ENCODE data around the gene RHEBL1.

Gene RHEBL1

GRCh38 chr12:49051373-49051764, 18.4 kb downstream of the RHEBL1 start:
- DNase-seq = no peak
- WGBS = 97% methylated on average over 18 of the region's 18 CpGs
- Histone ChIP-seq H3K4me2 (ENCODE audit: low read length, poor library complexity, severe bottlenecking) (no peak overlapping the region), H3K14ac (ENCODE audit: low read length in 2 of 2) (no peak overlapping the region), H3K4me1 (ENCODE audit: control insufficient read depth, insufficient read depth, low read depth, low read length) (peaks cover 41% of the 10 kb centered on the region), H2BK5ac (ENCODE audit: low read depth, low read length, poor library complexity, severe bottlenecking) (no peak overlapping the region), H2BK12ac (ENCODE audit: low read length in 2 of 2) (no peak overlapping the region), H2BK15ac (ENCODE audit: low read depth, poor library complexity, severe bottlenecking) (no peak overlapping the region), H3K4ac (ENCODE audit: low read depth in 1 of 2, low read length in 2 of 2) (no peak overlapping the region), H3K23ac (ENCODE audit: low read length in 2 of 2) (no peak overlapping the region), H3K36me3 (ENCODE audit: control insufficient read depth in 1 of 2, insufficient read depth in 2 of 2, low read depth in 1 of 2, low read length in 2 of 2) (peaks cover 77 to 91% of the 10 kb centered on the region in 2 experiments), H3K79me1 (replicated peaks; ENCODE audit: low read length, poor library complexity, severe bottlenecking) (peaks cover 39% of the 10 kb centered on the region), H2BK120ac (ENCODE audit: low read depth, low read length) (no peak overlapping the region), H4K91ac (ENCODE audit: low read length) (no peak overlapping the region), H2AFZ (ENCODE audit: low read depth, low read length) (no peak overlapping the region), H3K18ac (ENCODE audit: low read depth in 1 of 2, low read length in 2 of 2) (no peak overlapping the region), H3K9me3 (ENCODE audit: control insufficient read depth, low read length) (no peaks in the 10 kb centered on the region), H3K9ac (ENCODE audit: low read length) (no peak overlapping the region), H3K27me3 (ENCODE audit: control insufficient read depth in 1 of 2, insufficient read depth in 1 of 2, low read length in 2 of 2) (no peaks in the 10 kb centered on the region), H3K4me3 (ENCODE audit: insufficient read depth in 1 of 2, low read depth in 1 of 2, low read length in 2 of 2) (no peak overlapping the region), H3K27ac (ENCODE audit: low read length, poor library complexity, severe bottlenecking) (no peak overlapping the region), H4K8ac (ENCODE audit: low read length) (no peak overlapping the region), H2AK5ac (ENCODE audit: low read length, severe bottlenecking) (no peak overlapping the region)

- Histone ChIP-seq H3K27me3 (ENCODE audit: control insufficient read depth in 1 of 2, insufficient read depth in 1 of 2, low read length in 2 of 2) (no peaks in the 10 kb centered on the region), H3K9ac (ENCODE audit: low read length) (no peak overlapping the region), H3K4ac (ENCODE audit: low read depth in 1 of 2, low read length in 2 of 2) (no peak overlapping the region), H3K79me1 (replicated peaks; ENCODE audit: low read length, poor library complexity, severe bottlenecking) (peaks cover 45% of the 10 kb centered on the region), H4K91ac (ENCODE audit: low read length) (no peak overlapping the region), H2BK120ac (ENCODE audit: low read depth, low read length) (no peak overlapping the region), H2BK5ac (ENCODE audit: low read depth, low read length, poor library complexity, severe bottlenecking) (no peak overlapping the region), H3K18ac (ENCODE audit: low read depth in 1 of 2, low read length in 2 of 2) (no peak overlapping the region), H3K14ac (ENCODE audit: low read length in 2 of 2) (no peak overlapping the region), H3K23ac (ENCODE audit: low read length in 2 of 2) (no peak overlapping the region), H2BK12ac (ENCODE audit: low read length in 2 of 2) (no peak overlapping the region), H3K4me3 (ENCODE audit: insufficient read depth in 1 of 2, low read depth in 1 of 2, low read length in 2 of 2) (no peak overlapping the region), H3K36me3 (ENCODE audit: control insufficient read depth in 1 of 2, insufficient read depth in 2 of 2, low read depth in 1 of 2, low read length in 2 of 2) (peaks cover 84 to 97% of the 10 kb centered on the region in 2 experiments), H3K4me1 (ENCODE audit: control insufficient read depth, insufficient read depth, low read depth, low read length) (peaks cover 38% of the 10 kb centered on the region), H3K27ac (ENCODE audit: low read length, poor library complexity, severe bottlenecking) (no peak overlapping the region), H3K9me3 (ENCODE audit: control insufficient read depth, low read length) (no peaks in the 10 kb centered on the region), H4K8ac (ENCODE audit: low read length) (no peak overlapping the region), H2BK15ac (ENCODE audit: low read depth, poor library complexity, severe bottlenecking) (peak overlapping the region; percentile 5), H2AFZ (ENCODE audit: low read depth, low read length) (no peak overlapping the region), H3K4me2 (ENCODE audit: low read length, poor library complexity, severe bottlenecking) (no peak overlapping the region), H2AK5ac (ENCODE audit: low read length, severe bottlenecking) (peak overlapping the region; percentile 10)
- DNase-seq = no peak
- 98% methylated on average over 13 of the region's 13 CpGs for WGBS
These were observed 19.0 kb downstream of the RHEBL1 start for GRCh38 chr12:49050507-49051372.

- DNase-seq = peak; percentile 79
- no peaks in the 10 kb centered on the region for H3K27me3 ChIP-seq (ENCODE audit: control insufficient read depth in 1 of 2, insufficient read depth in 1 of 2, low read length in 2 of 2)
- H3K23ac ChIP-seq (ENCODE audit: low read length in 2 of 2) = no peak overlapping the region
- H2AK5ac ChIP-seq (ENCODE audit: low read length, severe bottlenecking) = peak overlapping the region; percentile 10
- H3K18ac ChIP-seq (ENCODE audit: low read depth in 1 of 2, low read length in 2 of 2) = peak overlapping the region in 1 of 2 experiments; percentile 19
- WGBS = 55% methylated on average over 20 of the region's 20 CpGs
- no peak overlapping the region for H3K14ac ChIP-seq (ENCODE audit: low read length in 2 of 2)
- peak overlapping the region; percentile 27 for H2BK120ac ChIP-seq (ENCODE audit: low read depth, low read length)
- H3K4ac ChIP-seq (ENCODE audit: low read depth in 1 of 2, low read length in 2 of 2) = no peak overlapping the region
- H3K27ac ChIP-seq (ENCODE audit: low read length, poor library complexity, severe bottlenecking) = peak overlapping the region; percentile 86
- no peaks in the 10 kb centered on the region for H3K9me3 ChIP-seq (ENCODE audit: control insufficient read depth, low read length)
- H3K36me3 ChIP-seq (ENCODE audit: control insufficient read depth in 1 of 2, insufficient read depth in 2 of 2, low read depth in 1 of 2, low read length in 2 of 2) = peaks cover 91 to 98% of the 10 kb centered on the region in 2 experiments
- peak overlapping the region; percentile 39 for H3K9ac ChIP-seq (ENCODE audit: low read length)
- no peak overlapping the region for H2BK5ac ChIP-seq (ENCODE audit: low read depth, low read length, poor library complexity, severe bottlenecking)
- H3K79me1 ChIP-seq (replicated peaks; ENCODE audit: low read length, poor library complexity, severe bottlenecking) = peaks cover 47% of the 10 kb centered on the region
- H2BK12ac ChIP-seq (ENCODE audit: low read length in 2 of 2) = peak overlapping the region in 1 of 2 experiments; percentile 18
- peak overlapping the region; percentile 46 for H3K4me2 ChIP-seq (ENCODE audit: low read length, poor library complexity, severe bottlenecking)
- peaks cover 33% of the 10 kb centered on the region for H3K4me1 ChIP-seq (ENCODE audit: control insufficient read depth, insufficient read depth, low read depth, low read length)
- H3K4me3 ChIP-seq (ENCODE audit: insufficient read depth in 1 of 2, low read depth in 1 of 2, low read length in 2 of 2) = no peak overlapping the region
- H2AFZ ChIP-seq (ENCODE audit: low read depth, low read length) = no peak overlapping the region
- H4K8ac ChIP-seq (ENCODE audit: low read length) = peak overlapping the region; percentile 55
- H2BK15ac ChIP-seq (ENCODE audit: low read depth, poor library complexity, severe bottlenecking) = no peak overlapping the region
- H4K91ac ChIP-seq (ENCODE audit: low read length) = peak overlapping the region; percentile 47
These were observed 20.1 kb downstream of the RHEBL1 start for GRCh38 chr12:49049566-49050224.

- Histone ChIP-seq H3K27ac (ENCODE audit: low read length, poor library complexity, severe bottlenecking) (peak overlapping the region; percentile 86), H3K4me2 (ENCODE audit: low read length, poor library complexity, severe bottlenecking) (no peak overlapping the region), H3K9ac (ENCODE audit: low read length) (no peak overlapping the region), H2BK15ac (ENCODE audit: low read depth, poor library complexity, severe bottlenecking) (no peak overlapping the region), H2AFZ (ENCODE audit: low read depth, low read length) (no peak overlapping the region), H3K27me3 (ENCODE audit: control insufficient read depth in 1 of 2, insufficient read depth in 1 of 2, low read length in 2 of 2) (no peaks in the 10 kb centered on the region), H2BK120ac (ENCODE audit: low read depth, low read length) (no peak overlapping the region), H3K9me3 (ENCODE audit: control insufficient read depth, low read length) (no peaks in the 10 kb centered on the region), H4K91ac (ENCODE audit: low read length) (no peak overlapping the region), H3K4me3 (ENCODE audit: insufficient read depth in 1 of 2, low read depth in 1 of 2, low read length in 2 of 2) (no peak overlapping the region), H2BK12ac (ENCODE audit: low read length in 2 of 2) (no peak overlapping the region), H3K14ac (ENCODE audit: low read length in 2 of 2) (no peak overlapping the region), H3K36me3 (ENCODE audit: control insufficient read depth in 1 of 2, insufficient read depth in 2 of 2, low read depth in 1 of 2, low read length in 2 of 2) (peaks cover 91 to 98% of the 10 kb centered on the region in 2 experiments), H3K4me1 (ENCODE audit: control insufficient read depth, insufficient read depth, low read depth, low read length) (peaks cover 26% of the 10 kb centered on the region), H3K4ac (ENCODE audit: low read depth in 1 of 2, low read length in 2 of 2) (no peak overlapping the region), H2AK5ac (ENCODE audit: low read length, severe bottlenecking) (peak overlapping the region; percentile 95), H3K79me1 (replicated peaks; ENCODE audit: low read length, poor library complexity, severe bottlenecking) (peaks cover 52% of the 10 kb centered on the region), H3K23ac (ENCODE audit: low read length in 2 of 2) (no peak overlapping the region), H3K18ac (ENCODE audit: low read depth in 1 of 2, low read length in 2 of 2) (no peak overlapping the region), H4K8ac (ENCODE audit: low read length) (no peak overlapping the region), H2BK5ac (ENCODE audit: low read depth, low read length, poor library complexity, severe bottlenecking) (no peak overlapping the region)
- 94% methylated on average over 10 of the region's 10 CpGs for WGBS
- no peak for DNase-seq
These were observed 20.8 kb downstream of the RHEBL1 start for GRCh38 chr12:49048953-49049352.

Measured in mesenchymal stem cell (in vitro differentiated cells and primary cell).